Ecto neural progenitor cell (in vitro differentiated cells): ENCODE measurements around the gene RBMY1J.
"Not testable (repeated sequence)": the region's sequence is repeated elsewhere in the genome, so short reads cannot be mapped to it uniquely, and the experiment has no call there.

Source experiments
- DNase-seq: peaks from one replicate; pipeline ENCODE4 v3.0.0-alpha.2; 2018; ENCODE audit warnings: low spot score

The RBMY1J gene

DNA sequence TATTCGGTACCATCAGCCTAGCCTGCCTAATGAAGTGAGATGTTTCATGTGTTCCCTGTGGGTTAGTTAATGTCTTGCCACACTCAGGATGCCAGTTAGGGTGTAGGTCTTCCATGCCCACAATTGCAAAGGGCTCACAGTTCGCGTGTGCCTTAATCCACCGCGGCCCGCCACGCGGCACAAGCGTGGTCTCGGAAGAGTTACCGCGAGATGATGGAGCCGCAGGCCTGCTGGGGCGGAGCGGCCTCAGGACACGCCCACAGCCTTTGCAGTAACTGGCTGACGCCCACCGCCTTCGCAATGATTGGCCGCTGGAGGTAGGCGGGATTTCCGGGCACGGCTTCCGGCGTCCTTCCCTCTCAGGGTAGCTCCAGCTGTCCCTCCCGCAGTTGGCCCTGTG lies at the start of gene RBMY1J:
Gene RBMY1J, plus strand, starts transcription at position 301 of the 400 bp plus-strand sequence. CDS start 2,038 bp downstream, outside the sequence.
- DNase-seq, result not testable (repeated sequence)

DNA sequence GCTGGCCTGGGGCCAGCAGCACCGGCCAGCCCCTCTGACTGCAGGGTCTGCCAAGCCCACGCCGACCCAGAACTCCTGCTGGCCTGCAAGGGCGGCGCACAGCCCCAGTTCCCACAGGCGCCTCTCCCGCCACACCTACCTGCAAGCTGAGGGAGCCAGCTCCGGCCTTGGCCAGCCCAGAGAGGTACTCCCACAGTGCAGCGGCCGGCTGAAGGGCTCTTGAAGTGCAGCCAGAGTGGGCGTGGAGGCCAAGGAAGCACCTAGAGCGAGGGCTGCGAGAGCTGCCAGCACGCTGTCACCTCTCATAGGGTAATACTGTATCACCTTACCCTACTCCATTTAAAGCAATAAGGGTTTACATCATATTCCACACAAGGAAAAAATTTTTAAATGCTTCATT lies 35.8 kb upstream of the RBMY1J start:
- no peak for DNase-seq

- DNase-seq, result no peak
Measured at GRCh38 chrY:22370623-22371022, 32.6 kb upstream of the RBMY1J start.

DNA sequence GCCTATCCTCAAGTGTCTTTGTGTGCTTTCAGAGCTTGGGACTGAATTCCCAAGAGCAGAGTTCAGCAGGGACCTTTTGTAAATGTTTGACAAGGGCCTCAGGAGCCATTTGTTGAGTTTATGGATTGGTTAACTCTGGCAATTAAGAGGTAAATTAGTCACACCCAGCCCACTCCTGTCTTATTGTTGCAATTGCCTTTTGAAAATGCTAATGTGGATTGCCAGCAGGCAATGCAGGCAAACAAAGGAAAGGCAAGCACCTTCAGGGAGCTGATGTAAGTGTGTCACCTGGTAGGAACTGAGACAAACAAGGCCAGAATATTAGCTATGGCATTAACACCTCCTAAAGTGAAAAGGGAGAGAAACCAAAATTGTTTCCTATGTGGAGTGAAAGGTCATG lies 29.7 kb upstream of the RBMY1J start:
- no peak for DNase-seq

DNA sequence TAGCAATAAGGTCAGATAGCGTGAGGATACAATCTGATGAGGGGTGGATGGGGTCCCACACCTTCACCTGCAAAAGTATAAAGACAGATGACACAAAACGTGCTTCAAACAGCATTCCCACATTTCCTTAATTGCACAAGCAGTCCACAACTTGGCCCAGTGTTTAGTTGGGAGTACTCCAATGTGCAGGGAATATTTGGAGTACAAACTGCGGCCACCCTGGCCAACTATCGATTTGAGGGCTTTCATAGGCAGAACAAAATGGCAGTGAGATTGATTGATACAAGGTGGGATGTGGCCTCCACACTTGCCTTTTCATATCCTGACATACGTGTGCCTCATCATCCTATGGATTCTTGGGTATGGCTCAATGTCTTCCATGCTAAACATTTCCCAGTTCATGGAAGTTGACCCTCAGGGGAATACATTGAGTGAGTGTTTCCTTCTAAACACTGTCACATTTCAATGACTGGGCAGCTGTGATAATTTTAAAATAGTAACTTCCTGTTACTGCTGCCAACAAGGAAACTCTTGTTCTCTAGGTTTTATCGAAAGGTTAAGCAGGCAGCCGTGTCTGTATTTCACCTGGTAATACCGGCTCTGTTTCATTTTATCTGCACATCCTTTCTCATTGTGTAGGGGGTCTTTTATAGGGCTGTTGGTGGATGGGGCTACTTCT lies 41.6 kb downstream of the RBMY1J start:
- DNase-seq, result not testable (repeated sequence)

- not testable (repeated sequence) for DNase-seq
Measured at GRCh38 chrY:22455522-22455921, 52.3 kb downstream of the RBMY1J start.

GRCh38 chrY:22461962-22462361 lies 58.8 kb downstream of the RBMY1J start:
- not testable (repeated sequence) for DNase-seq
